Measurements from ENCODE around the gene CASP5. TPM values are rescaled to one million over a fixed set of nuclear protein-coding genes. Genes with fewer than 3 reads are reported as not detected.

The CASP5 gene
- polyA plus RNA-seq = not detected in 2 replicates

GRCh38 chr11:105023003-105023402 lies at the start of gene CASP5:
Gene CASP5, minus strand, starts transcription at chr11:105023168. Its CDS starts 32 bp downstream, at chr11:105023136.

GRCh38 chr11:105044557-105045524 lies 21.9 kb upstream of the CASP5 start, which contains the start of gene CARD16:
Gene CARD16, minus strand, starts transcription at chr11:105045335. Its CDS starts 38 bp downstream, at chr11:105045297.

GRCh38 chr11:105034813-105035620 lies 12.0 kb upstream of the CASP5 start, which contains the start of gene CASP1:
Gene CASP1, minus strand, starts transcription at chr11:105035144. Its CDS starts 31 bp downstream, at chr11:105035113.

GRCh38 chr11:104968355-104968855 lies 54.6 kb downstream of the CASP5 start, which contains the start of gene CASP4:
Gene CASP4, minus strand, starts transcription at chr11:104968574. Its CDS starts 49 bp downstream, at chr11:104968525.

Other genes starting within 250 kb of the CASP5 start
- not detected in 2 replicates for gene CASP12, start 124.7 kb downstream of the CASP5 start, polyA plus RNA-seq
- 1.3 and 4.1 TPM in 2 replicates for gene CASP4, start 54.6 kb downstream of the CASP5 start, polyA plus RNA-seq
- gene CASP1, start 12.0 kb upstream of the CASP5 start, polyA plus RNA-seq = 0.57 TPM in 1 of 2 replicates, not detected in the other
- 9.0 and 10.8 TPM in 2 replicates for gene CARD16, start 22.2 kb upstream of the CASP5 start, polyA plus RNA-seq
- 0.46 TPM in 1 of 2 replicates, not detected in the other for gene CARD18, start 116.6 kb upstream of the CASP5 start, polyA plus RNA-seq

Data from Purkinje cell (primary cell).